Brain pericyte (primary cell): ENCODE results near the gene SEBOX.
A peak's percentile ranks its signal among the peaks of the same experiment; 100 is the strongest.
"Not testable (repeated sequence)": the region's sequence is repeated elsewhere in the genome, so short reads cannot be mapped to it uniquely, and the experiment has no call there.

Experiments used
- DNase-seq: peaks from one replicate; pipeline ENCODE4 v3.0.0-alpha.2; 2012; ENCODE audit warnings: low read depth, low spot score

SEBOX gene

GRCh38 chr17:28340374-28340773, 24.6 kb downstream of the SEBOX start:
- DNase-seq = no peak

GRCh38 chr17:28339431-28339830, 25.6 kb downstream of the SEBOX start:
- no peak for DNase-seq

- not testable (repeated sequence) for DNase-seq
Observed at GRCh38 chr17:28338769-28339212, 26.2 kb downstream of the SEBOX start.

- DNase-seq = no peak
Observed at GRCh38 chr17:28338056-28338768, 26.8 kb downstream of the SEBOX start.

GRCh38 chr17:28335959-28336871, 28.8 kb downstream of the SEBOX start:
- DNase-seq = no peak

GRCh38 chr17:28335201-28335958, 29.6 kb downstream of the SEBOX start, which contains the start of the genes IFT20 and TNFAIP1:
Gene IFT20 (minus strand): TSS chr17:28335472. CDS start chr17:28331985, 3,487 bp downstream.
Gene TNFAIP1 (plus strand): TSS chr17:28335761. CDS start chr17:28339522, 3,761 bp downstream.
- peak; percentile 99 for DNase-seq

- DNase-seq = no peak
Observed at GRCh38 chr17:28334666-28335200, 30.3 kb downstream of the SEBOX start.

- DNase-seq = no peak
Observed at GRCh38 chr17:28334171-28334570, 30.8 kb downstream of the SEBOX start.

- DNase-seq = no peak
Observed at GRCh38 chr17:28333083-28333746, 31.8 kb downstream of the SEBOX start.

- DNase-seq = no peak
Observed at GRCh38 chr17:28331891-28332420, 33.0 kb downstream of the SEBOX start.

- DNase-seq = no peak
Observed at GRCh38 chr17:28330671-28331070, 34.3 kb downstream of the SEBOX start.

- DNase-seq = no peak
Observed at GRCh38 chr17:28328325-28328724, 36.7 kb downstream of the SEBOX start.

GRCh38 chr17:28327709-28328108, 37.3 kb downstream of the SEBOX start:
- DNase-seq = no peak

- DNase-seq = no peak
Observed at GRCh38 chr17:28327031-28327607, 37.9 kb downstream of the SEBOX start.

GRCh38 chr17:28326114-28326513, 38.9 kb downstream of the SEBOX start:
- no peak for DNase-seq

- no peak for DNase-seq
Observed at GRCh38 chr17:28325211-28325610, 39.8 kb downstream of the SEBOX start.

GRCh38 chr17:28324781-28325180, 40.2 kb downstream of the SEBOX start:
- no peak for DNase-seq

- no peak for DNase-seq
Observed at GRCh38 chr17:28324267-28324745, 40.7 kb downstream of the SEBOX start.

GRCh38 chr17:28320215-28321061, 44.6 kb downstream of the SEBOX start:
- DNase-seq = no peak
